ENCODE measurements around the gene GRIK2.

DNA sequence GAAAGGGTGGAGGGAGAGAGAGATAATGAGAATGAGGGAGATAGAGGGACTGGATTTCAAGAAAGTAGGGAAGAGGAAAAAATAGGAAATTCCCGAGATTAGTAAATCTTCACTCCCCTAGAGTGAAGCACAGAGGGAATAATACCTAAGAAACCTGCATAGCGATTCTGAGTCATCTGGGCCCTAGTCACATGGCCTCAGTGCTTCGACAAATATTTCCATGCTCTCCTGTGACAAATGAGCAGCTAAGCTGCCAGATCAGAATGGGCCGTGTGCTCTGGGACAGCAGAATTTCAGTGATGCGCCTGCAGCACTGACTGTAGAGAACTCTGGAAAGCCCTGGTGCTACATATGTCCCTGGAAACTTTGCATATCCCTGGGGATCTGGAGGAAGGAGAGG is 48.6 kb upstream of the GRIK2 start:
- TF ChIP-seq CTCF (IDR thresholded peaks at IDR 0.05): no peak
- no peak for TF ChIP-seq POLR2A (IDR thresholded peaks at IDR 0.05)

Data from heart left ventricle (tissue), 13 donors.